OCI-LY1 (cell line): ENCODE data around the gene NR2F1-AS1.

Experiments used
- H2AFZ ChIP-seq: fragments of 200-600 bp; sonication (generic), shearing (Covaris generic); 2 replicates; pipeline ENCODE4 v1.6.0; 2014; ENCODE audit warnings: antibody characterized with exemption, mild to moderate bottlenecking, low read length
- H3F3A ChIP-seq: fragments of 200-600 bp; sonication (generic), shearing (Covaris generic); 2 replicates; pipeline ENCODE4 v1.6.0; 2014; ENCODE audit warnings: mild to moderate bottlenecking, antibody characterized with exemption, low read length, moderate library complexity; ENCODE audit not compliant: insufficient read depth
- H3K27ac ChIP-seq: fragments of 200-600 bp; sonication (generic); 2 replicates; pipeline ENCODE4 v1.5.1; 2014; ENCODE audit warnings: low read length, mixed run types, mild to moderate bottlenecking, low read depth; ENCODE audit not compliant: poor library complexity, severe bottlenecking
- H3K27me3 ChIP-seq: fragments of 200-600 bp; sonication (generic); 2 replicates; pipeline ENCODE4 v1.6.0; 2014; ENCODE audit warnings: antibody characterized with exemption, mild to moderate bottlenecking, low read length, moderate library complexity; ENCODE audit not compliant: insufficient read depth
- H3K36me3 ChIP-seq: fragments of 200-600 bp; sonication (generic); 2 replicates; pipeline ENCODE4 v1.6.1; 2014; ENCODE audit warnings: mild to moderate bottlenecking, antibody characterized with exemption, low read length, moderate library complexity, mixed read lengths; ENCODE audit not compliant: insufficient read depth
- H3K4me1 ChIP-seq: fragments of 200-600 bp; sonication (generic); 2 replicates; pipeline ENCODE4 v1.5.1; 2014; ENCODE audit warnings: mild to moderate bottlenecking, low read length, moderate library complexity; ENCODE audit not compliant: insufficient read depth, severe bottlenecking
- H3K4me2 ChIP-seq: fragments of 200-600 bp; sonication (generic), shearing (Covaris generic); 2 replicates; pipeline ENCODE4 v1.6.1; 2014; ENCODE audit warnings: low read length
- H3K4me3 ChIP-seq: fragments of 200-600 bp; sonication (generic); 2 replicates; pipeline ENCODE4 v1.5.1; 2014; ENCODE audit warnings: low read length, low read depth, mild to moderate bottlenecking, mixed read lengths; ENCODE audit not compliant: poor library complexity, severe bottlenecking
- H3K79me2 ChIP-seq: fragments of 200-600 bp; shearing (Covaris generic); 2 replicates; pipeline ENCODE4 v1.6.1; 2016; ENCODE audit warnings: mixed run types, low read length, mixed read lengths; ENCODE audit not compliant: insufficient read depth
- H3K9ac ChIP-seq: fragments of 200-600 bp; sonication (generic), shearing (Covaris generic); 2 replicates; pipeline ENCODE4 v1.6.1; 2014; ENCODE audit warnings: mild to moderate bottlenecking, low read length, mixed read lengths
- H3K9me2 ChIP-seq: fragments of 200-600 bp; sonication (generic), shearing (Covaris generic); 2 replicates; pipeline ENCODE4 v1.6.1; 2014; ENCODE audit warnings: low read depth, mild to moderate bottlenecking, low read length, mixed read lengths
- H3K9me3 ChIP-seq: fragments of 200-600 bp; shearing (Covaris generic); 2 replicates; pipeline ENCODE4 v1.6.1; 2014; ENCODE audit warnings: low read length, mixed read lengths
- H4K20me1 ChIP-seq: fragments of 200-600 bp; sonication (generic), shearing (Covaris generic); 2 replicates; pipeline ENCODE4 v1.6.0; 2016; ENCODE audit warnings: mild to moderate bottlenecking, low read length; ENCODE audit not compliant: insufficient read depth
- EZH2 ChIP-seq: fragments of 200-600 bp; sonication (generic), shearing (Covaris generic); IDR thresholded peaks from 2 replicates; pipeline ENCODE4 v1.8.0; 2017; ENCODE audit warnings: borderline replicate concordance, mixed run types, mild to moderate bottlenecking, antibody characterized with exemption, low read length, moderate library complexity, mixed read lengths
- TF ChIP-seq, protein P1 (sequence below): fragments of 200-600 bp; sonication (generic), shearing (Covaris generic); IDR thresholded peaks from 2 replicates; pipeline ENCODE4 v1.5.1; 2017; ENCODE audit warnings: mild to moderate bottlenecking, antibody characterized with exemption, low read length, moderate library complexity, mixed read lengths

Gene NR2F1-AS1

DNA sequence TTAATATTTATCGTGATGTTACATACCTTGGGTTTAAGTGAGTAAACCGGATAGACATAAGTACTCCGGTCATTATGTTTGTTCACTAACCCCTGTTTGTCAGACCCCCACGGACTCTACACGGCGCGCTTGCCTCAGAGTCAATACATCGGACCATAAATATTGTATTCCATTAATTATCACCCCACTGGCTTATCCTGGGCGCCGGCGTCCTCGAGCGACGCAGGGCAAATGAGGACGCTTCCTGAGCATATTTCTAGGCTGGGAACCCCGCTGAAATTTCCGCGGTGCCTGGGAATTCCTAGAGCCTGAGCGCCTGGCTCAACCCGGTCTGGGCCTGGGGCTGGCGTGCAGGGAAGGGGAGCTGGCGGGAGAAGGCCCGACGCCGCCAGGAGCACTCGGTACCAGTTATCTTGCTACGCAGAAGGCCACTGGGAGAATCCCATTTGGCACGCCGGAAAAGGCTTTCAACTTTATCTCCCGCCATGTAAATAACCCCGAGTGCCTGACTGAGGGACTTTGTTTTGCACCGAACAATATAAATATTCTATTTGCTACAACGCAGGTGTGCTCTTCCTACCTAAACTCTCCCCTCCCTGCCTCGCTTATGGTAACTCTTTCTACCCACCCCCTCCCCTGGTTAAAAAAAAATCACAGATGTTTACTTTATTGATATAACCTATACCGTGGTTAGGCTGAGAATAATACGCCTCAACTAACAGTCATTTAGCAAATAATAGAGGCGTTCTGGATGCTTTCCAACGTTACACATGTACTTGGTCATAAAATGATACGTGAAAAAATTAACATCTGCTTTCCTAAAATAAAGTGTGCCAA lies 21.4 kb upstream of the NR2F1-AS1 start:
- TF ChIP-seq, protein P1, sequence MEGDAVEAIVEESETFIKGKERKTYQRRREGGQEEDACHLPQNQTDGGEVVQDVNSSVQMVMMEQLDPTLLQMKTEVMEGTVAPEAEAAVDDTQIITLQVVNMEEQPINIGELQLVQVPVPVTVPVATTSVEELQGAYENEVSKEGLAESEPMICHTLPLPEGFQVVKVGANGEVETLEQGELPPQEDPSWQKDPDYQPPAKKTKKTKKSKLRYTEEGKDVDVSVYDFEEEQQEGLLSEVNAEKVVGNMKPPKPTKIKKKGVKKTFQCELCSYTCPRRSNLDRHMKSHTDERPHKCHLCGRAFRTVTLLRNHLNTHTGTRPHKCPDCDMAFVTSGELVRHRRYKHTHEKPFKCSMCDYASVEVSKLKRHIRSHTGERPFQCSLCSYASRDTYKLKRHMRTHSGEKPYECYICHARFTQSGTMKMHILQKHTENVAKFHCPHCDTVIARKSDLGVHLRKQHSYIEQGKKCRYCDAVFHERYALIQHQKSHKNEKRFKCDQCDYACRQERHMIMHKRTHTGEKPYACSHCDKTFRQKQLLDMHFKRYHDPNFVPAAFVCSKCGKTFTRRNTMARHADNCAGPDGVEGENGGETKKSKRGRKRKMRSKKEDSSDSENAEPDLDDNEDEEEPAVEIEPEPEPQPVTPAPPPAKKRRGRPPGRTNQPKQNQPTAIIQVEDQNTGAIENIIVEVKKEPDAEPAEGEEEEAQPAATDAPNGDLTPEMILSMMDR = no peak
- no peak for TF ChIP-seq EZH2
- no peaks in the 10 kb centered on the region for H3F3A ChIP-seq
- H3K9me3 ChIP-seq = no peaks in the 10 kb centered on the region
- no peak overlapping the region for H2AFZ ChIP-seq
- no peaks in the 10 kb centered on the region for H3K36me3 ChIP-seq
- H3K9me2 ChIP-seq = no peaks in the 10 kb centered on the region
- no peak overlapping the region for H3K4me2 ChIP-seq
- H3K9ac ChIP-seq = no peak overlapping the region
- no peaks in the 10 kb centered on the region for H4K20me1 ChIP-seq
- no peak overlapping the region for H3K27ac ChIP-seq
- no peaks in the 10 kb centered on the region for H3K4me1 ChIP-seq
- no peaks in the 10 kb centered on the region; the same call in none of the 2 replicates for H3K27me3 ChIP-seq
- H3K79me2 ChIP-seq = no peaks in the 10 kb centered on the region
- H3K4me3 ChIP-seq = no peak overlapping the region

DNA sequence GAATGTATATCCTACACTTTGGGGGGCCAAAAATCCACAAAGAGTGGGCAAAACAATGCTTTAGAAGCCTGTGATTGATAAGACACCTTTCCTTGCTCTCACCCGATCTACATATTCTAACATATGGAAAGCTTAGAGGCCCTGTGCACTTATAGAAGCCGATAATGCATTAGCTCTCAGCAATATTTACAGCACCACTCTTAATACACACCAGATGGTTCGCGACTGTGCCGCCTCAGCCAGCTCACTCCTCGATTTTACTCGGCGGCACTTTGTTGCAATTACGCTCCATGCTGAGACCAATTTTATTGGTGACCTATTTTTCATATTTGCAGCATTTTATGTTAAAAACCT lies 20.8 kb upstream of the NR2F1-AS1 start:
- no peak overlapping the region for H3K9ac ChIP-seq

GRCh38 chr5:93601071-93601801 lies 20.2 kb upstream of the NR2F1-AS1 start:
- no peak overlapping the region for H2AFZ ChIP-seq
- H4K20me1 ChIP-seq = no peaks in the 10 kb centered on the region
- H3K4me3 ChIP-seq = no peak overlapping the region
- no peaks in the 10 kb centered on the region for H3K36me3 ChIP-seq
- no peaks in the 10 kb centered on the region for H3F3A ChIP-seq
- H3K27me3 ChIP-seq = no peaks in the 10 kb centered on the region; the same call in none of the 2 replicates
- no peak overlapping the region for H3K4me2 ChIP-seq
- H3K27ac ChIP-seq = no peak overlapping the region
- H3K4me1 ChIP-seq = no peaks in the 10 kb centered on the region
- no peak for TF ChIP-seq EZH2
- TF ChIP-seq, protein P1 = no peak
- no peaks in the 10 kb centered on the region for H3K79me2 ChIP-seq
- no peaks in the 10 kb centered on the region for H3K9me2 ChIP-seq
- no peak overlapping the region for H3K9ac ChIP-seq
- H3K9me3 ChIP-seq = no peaks in the 10 kb centered on the region

More for the DNA sequence above, 20.8 kb upstream of the NR2F1-AS1 start:
- no peaks in the 10 kb centered on the region for H3K79me2 ChIP-seq
- H3K9me3 ChIP-seq = no peaks in the 10 kb centered on the region
- H4K20me1 ChIP-seq = no peaks in the 10 kb centered on the region
- H3K27ac ChIP-seq = no peak overlapping the region
- no peak overlapping the region for H2AFZ ChIP-seq
- H3F3A ChIP-seq = no peaks in the 10 kb centered on the region
- TF ChIP-seq, protein P1 = no peak
- H3K27me3 ChIP-seq = no peaks in the 10 kb centered on the region; the same call in none of the 2 replicates
- H3K4me1 ChIP-seq = no peaks in the 10 kb centered on the region
- no peak overlapping the region for H3K4me3 ChIP-seq
- no peak overlapping the region for H3K4me2 ChIP-seq
- no peaks in the 10 kb centered on the region for H3K36me3 ChIP-seq
- no peaks in the 10 kb centered on the region for H3K9me2 ChIP-seq
